ENCODE data around the gene UCP1.

- no peak for TF ChIP-seq POLR2A (IDR thresholded peaks at IDR 0.05)
- no peak for TF ChIP-seq POLR2AphosphoS5 (IDR thresholded peaks at IDR 0.05)
Measured at GRCh38 chr4:140523370-140523856, 45.3 kb downstream of the UCP1 start.

All from transverse colon (tissue), 3 donors.